HG03280 (cell line): ENCODE data around the gene RBM34.
"Not testable (repeated sequence)": the region's sequence is repeated elsewhere in the genome, so short reads cannot be mapped to it uniquely, and the experiment has no call there.

Experiments
- ATAC-seq: cut with Tn5 transposase; IDR thresholded peaks from one replicate; pipeline ENCODE4 v1.9.1; 2021; ENCODE audit warnings: mild to moderate bottlenecking, moderate library complexity; ENCODE audit not compliant: unreplicated experiment

Gene RBM34

GRCh38 chr1:235160957-235161684 lies at the start of gene RBM34:
RBM34 (minus strand) TSS chr1:235161250; CDS start chr1:235161226, 24 bp downstream.
- ATAC-seq: peak; percentile 91

GRCh38 chr1:235207209-235207565 lies 46.1 kb upstream of the RBM34 start:
- no peak for ATAC-seq

- no peak for ATAC-seq
These were observed 45.6 kb upstream of the RBM34 start for GRCh38 chr1:235206533-235207208.

GRCh38 chr1:235205687-235206086 lies 44.6 kb upstream of the RBM34 start:
- ATAC-seq: no peak

- no peak for ATAC-seq
These were observed 42.4 kb upstream of the RBM34 start for GRCh38 chr1:235203428-235203827.

GRCh38 chr1:235202447-235202846 lies 41.4 kb upstream of the RBM34 start:
- not testable (repeated sequence) for ATAC-seq

- no peak for ATAC-seq
These were observed 38.4 kb upstream of the RBM34 start for GRCh38 chr1:235199441-235199840.

- no peak for ATAC-seq
These were observed 29.4 kb upstream of the RBM34 start for GRCh38 chr1:235190431-235190830.

- ATAC-seq: no peak
These were observed 26.3 kb upstream of the RBM34 start for GRCh38 chr1:235187316-235187715.

- ATAC-seq: no peak
These were observed 20.7 kb upstream of the RBM34 start for GRCh38 chr1:235181561-235182245.

GRCh38 chr1:235180916-235181460 lies 19.9 kb upstream of the RBM34 start:
- ATAC-seq: no peak

GRCh38 chr1:235176486-235176885 lies 15.4 kb upstream of the RBM34 start:
- no peak for ATAC-seq

- ATAC-seq: no peak
These were observed 8.9 kb upstream of the RBM34 start for GRCh38 chr1:235169986-235170385.

- ATAC-seq: no peak
These were observed 7.3 kb upstream of the RBM34 start for GRCh38 chr1:235168375-235168774.

- ATAC-seq: no peak
These were observed 756 bp upstream of the RBM34 start for GRCh38 chr1:235161685-235162327.

- peak; percentile 39 for ATAC-seq
These were observed 580 bp downstream of the RBM34 start for GRCh38 chr1:235160383-235160956.

- not testable (repeated sequence) for ATAC-seq
These were observed 1.1 kb downstream of the RBM34 start for GRCh38 chr1:235159930-235160329.

- not testable (repeated sequence) for ATAC-seq
These were observed 1.8 kb downstream of the RBM34 start for GRCh38 chr1:235159284-235159683.

GRCh38 chr1:235158680-235159079 lies 2.4 kb downstream of the RBM34 start:
- ATAC-seq: no peak

GRCh38 chr1:235157150-235157549 lies 3.9 kb downstream of the RBM34 start:
- ATAC-seq: no peak

- ATAC-seq: no peak
These were observed 4.3 kb downstream of the RBM34 start for GRCh38 chr1:235156740-235157139.
